MG63 (cell line): ENCODE measurements around the gene STX4. TPM values are rescaled to one million over a fixed set of nuclear protein-coding genes. Genes with fewer than 3 reads are reported as not detected.

ENCODE experiments used
- DNase-seq: peaks from one replicate; pipeline ENCODE4 v3.0.0-alpha.2; 2020
- H3K27me3 ChIP-seq: fragments of 250-450 bp; sonication (Bioruptor Pico); 2 replicates; pipeline ENCODE4 v1.5.1; 2020; ENCODE audit warnings: mild to moderate bottlenecking, moderate library complexity
- H3K36me3 ChIP-seq: fragments of 250-450 bp; sonication (Bioruptor Pico); 2 replicates; pipeline ENCODE4 v1.5.1; 2020; ENCODE audit warnings: mild to moderate bottlenecking, moderate library complexity
- H3K4me3 ChIP-seq: fragments of 250-450 bp; sonication (Bioruptor Pico); 2 replicates; pipeline ENCODE4 v1.5.1; 2020; ENCODE audit warnings: mild to moderate bottlenecking, moderate library complexity
- H3K9me3 ChIP-seq: fragments of 250-450 bp; sonication (Bioruptor Pico); 2 replicates; pipeline ENCODE4 v1.5.1; 2020; ENCODE audit warnings: mild to moderate bottlenecking, moderate library complexity
- total RNA-seq: library from RNA; depleted of rRNA; stranded (reverse); fragments of >200 nt; shearing (Covaris generic); gene quantifications from 2 replicates; pipeline ENCODE4 v1.2.3, GENCODE V29; 2014; ENCODE audit warnings: low replicate concordance; rRNA removed

The STX4 gene
- 31.6 and 47.1 TPM in 2 replicates for total RNA-seq

DNA sequence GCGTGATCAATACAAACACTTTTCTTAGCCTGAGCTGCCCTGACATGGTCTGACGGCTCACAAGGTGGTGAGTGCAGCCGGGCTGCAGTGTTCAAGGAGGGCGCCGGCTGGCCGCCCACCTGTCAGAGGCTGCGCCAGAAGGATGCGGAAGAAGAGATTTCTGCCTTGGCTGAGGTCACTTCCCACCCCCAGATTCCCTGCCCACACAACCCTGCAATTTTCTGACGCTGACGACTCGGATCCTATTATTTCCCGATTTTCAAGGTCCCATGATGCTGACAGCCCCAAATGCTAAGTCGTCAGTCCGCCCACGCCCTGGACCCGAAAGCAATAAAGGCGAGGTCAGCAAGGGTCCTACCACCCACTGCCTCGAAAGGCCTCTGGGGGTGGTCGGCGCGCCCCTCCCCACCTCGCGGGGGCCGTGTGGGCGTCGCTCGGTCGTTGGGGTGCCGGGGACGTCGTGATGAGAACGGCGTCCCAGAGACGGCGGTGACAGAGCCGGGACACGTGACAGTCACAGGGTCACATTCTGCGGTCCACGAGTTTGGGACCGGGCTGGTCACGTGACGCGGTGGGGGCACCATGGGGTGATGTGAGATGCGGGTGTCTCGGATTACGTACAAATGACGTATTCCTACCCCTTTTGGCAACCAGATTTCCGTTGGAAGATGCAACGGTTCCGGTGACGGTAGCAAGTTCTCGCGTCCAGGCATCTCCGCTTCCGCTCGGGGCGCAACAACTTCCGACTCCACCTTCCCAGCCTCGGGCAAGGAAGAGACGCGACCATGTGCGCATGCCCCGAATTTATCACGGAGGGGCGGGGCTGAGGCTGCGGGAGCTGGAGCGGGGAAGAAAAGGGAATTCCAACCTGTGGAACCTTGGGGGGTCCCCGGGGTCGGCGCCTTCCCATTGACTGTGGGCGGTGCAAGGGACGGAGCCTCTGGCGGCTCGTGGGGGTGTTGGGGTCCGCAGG lies at the start of gene STX4:
Gene STX4, plus strand, starts transcription at position 823 of the 973 bp plus-strand sequence. CDS start 248 bp downstream, outside the sequence.
- Histone ChIP-seq H3K9me3 (no peaks in the 10 kb centered on the region), H3K36me3 (peaks cover 25% of the 10 kb centered on the region), H3K27me3 (no peaks in the 10 kb centered on the region), H3K4me3 (peak within 1 kb of the TSS; percentile 90)
- peak; percentile 97 for DNase-seq

DNA sequence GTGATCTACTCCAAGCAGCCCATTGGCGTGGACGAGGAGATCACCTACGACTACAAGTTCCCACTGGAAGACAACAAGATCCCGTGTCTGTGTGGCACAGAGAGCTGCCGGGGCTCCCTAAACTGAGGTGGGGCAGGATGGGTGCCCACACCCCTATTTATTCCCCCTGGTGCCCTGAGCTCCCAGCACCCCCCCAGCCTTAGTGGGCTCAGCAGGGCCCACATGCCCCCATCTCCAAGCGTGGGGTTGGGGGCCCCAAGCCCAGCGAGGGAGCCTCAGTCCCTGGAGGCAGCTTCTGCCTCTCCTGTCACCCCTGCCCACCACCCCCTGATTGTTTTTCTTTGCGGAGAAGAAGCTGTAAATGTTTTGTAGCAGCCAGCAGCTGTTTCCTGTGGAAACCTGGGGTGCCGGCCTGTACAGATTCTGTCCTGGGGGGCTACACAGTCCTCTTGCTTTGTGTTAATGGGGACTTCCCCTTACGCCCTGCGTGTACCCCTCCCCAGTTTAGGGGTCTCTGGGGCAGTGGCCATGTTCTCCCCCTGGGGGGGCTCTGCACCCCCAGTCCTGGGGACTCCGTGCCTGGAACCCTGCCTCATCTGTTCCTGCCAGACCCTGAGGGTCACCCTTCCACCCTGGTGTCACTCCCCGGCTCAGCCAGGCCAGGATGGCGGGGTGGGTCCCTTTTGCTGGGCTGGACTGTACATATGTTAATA lies 49.3 kb upstream of the STX4 start:
- H3K27me3 ChIP-seq = no peaks in the 10 kb centered on the region
- DNase-seq = no peak
- H3K4me3 ChIP-seq = no peak overlapping the region
- H3K36me3 ChIP-seq = peaks cover 57% of the 10 kb centered on the region
- H3K9me3 ChIP-seq = no peaks in the 10 kb centered on the region

GRCh38 chr16:30984669-30985400 lies 48.5 kb upstream of the STX4 start, which contains the start of gene HSD3B7:
Gene HSD3B7 (plus strand): TSS chr16:30985207. CDS start chr16:30985659, 452 bp downstream.
- Histone ChIP-seq H3K27me3 (no peaks in the 10 kb centered on the region), H3K9me3 (no peaks in the 10 kb centered on the region), H3K4me3 (0 out of 2 replicates have a peak within 1 kb of the TSS, but pooled peaks have one; percentile 11), H3K36me3 (peaks cover 52% of the 10 kb centered on the region)
- DNase-seq = peak; percentile 84

- Histone ChIP-seq H3K27me3 (no peaks in the 10 kb centered on the region), H3K9me3 (no peaks in the 10 kb centered on the region), H3K4me3 (0 out of 2 replicates have a peak overlapping the region, but pooled peaks have one; percentile 11), H3K36me3 (peaks cover 46% of the 10 kb centered on the region)
- DNase-seq = peak; percentile 46
These were observed 47.8 kb upstream of the STX4 start for GRCh38 chr16:30985401-30986128.

DNA sequence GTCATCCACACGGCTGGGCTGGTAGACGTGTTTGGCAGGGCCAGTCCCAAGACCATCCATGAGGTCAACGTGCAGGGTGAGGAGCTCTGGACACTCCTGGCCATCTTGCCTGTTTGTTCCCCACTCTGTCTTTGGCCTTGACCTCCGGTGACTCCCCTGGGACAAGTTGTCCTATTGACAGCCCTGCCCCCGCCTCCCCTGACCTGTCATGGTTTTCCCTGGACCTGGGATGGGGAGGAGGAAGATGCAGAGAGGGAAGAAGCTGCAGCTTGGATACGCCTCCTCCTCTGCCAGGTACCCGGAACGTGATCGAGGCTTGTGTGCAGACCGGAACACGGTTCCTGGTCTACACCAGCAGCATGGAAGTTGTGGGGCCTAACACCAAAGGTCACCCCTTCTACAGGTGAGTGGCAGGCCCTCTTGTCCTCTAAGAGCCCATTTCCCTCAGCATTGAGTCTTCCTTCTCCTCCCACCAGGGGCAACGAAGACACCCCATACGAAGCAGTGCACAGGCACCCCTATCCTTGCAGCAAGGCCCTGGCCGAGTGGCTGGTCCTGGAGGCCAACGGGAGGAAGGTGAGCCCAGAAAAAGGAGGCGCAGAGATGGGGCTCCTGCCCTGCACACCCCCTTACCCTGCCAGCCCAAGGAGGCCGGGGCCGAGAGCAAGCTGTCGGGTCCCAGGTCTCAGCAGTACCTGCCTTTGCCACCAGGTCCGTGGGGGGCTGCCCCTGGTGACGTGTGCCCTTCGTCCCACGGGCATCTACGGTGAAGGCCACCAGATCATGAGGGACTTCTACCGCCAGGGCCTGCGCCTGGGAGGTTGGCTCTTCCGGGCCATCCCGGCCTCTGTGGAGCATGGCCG lies 47.0 kb upstream of the STX4 start:
- H3K4me3 ChIP-seq = no peak overlapping the region
- no peaks in the 10 kb centered on the region for H3K27me3 ChIP-seq
- no peak for DNase-seq
- no peaks in the 10 kb centered on the region for H3K9me3 ChIP-seq
- H3K36me3 ChIP-seq = peaks cover 39% of the 10 kb centered on the region

DNA sequence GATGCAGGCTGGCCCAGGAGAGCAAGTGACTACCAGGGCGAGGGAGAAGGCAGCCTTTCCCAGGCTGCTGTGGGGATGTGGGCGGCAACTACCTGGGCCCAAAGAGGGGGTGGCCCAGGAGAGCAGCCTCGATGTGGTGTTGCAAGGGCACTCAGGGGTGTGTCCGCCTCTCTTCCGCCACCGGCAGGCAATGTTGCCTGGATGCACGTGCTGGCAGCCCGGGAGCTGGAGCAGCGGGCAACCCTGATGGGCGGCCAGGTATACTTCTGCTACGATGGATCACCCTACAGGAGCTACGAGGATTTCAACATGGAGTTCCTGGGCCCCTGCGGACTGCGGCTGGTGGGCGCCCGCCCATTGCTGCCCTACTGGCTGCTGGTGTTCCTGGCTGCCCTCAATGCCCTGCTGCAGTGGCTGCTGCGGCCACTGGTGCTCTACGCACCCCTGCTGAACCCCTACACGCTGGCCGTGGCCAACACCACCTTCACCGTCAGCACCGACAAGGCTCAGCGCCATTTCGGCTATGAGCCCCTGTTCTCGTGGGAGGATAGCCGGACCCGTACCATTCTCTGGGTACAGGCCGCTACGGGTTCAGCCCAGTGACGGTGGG lies 45.7 kb upstream of the STX4 start:
- H3K4me3 ChIP-seq = no peak overlapping the region
- no peak for DNase-seq
- H3K36me3 ChIP-seq = peaks cover 31% of the 10 kb centered on the region
- H3K9me3 ChIP-seq = no peaks in the 10 kb centered on the region
- no peaks in the 10 kb centered on the region for H3K27me3 ChIP-seq

- no peaks in the 10 kb centered on the region for H3K9me3 ChIP-seq
- peaks cover 19% of the 10 kb centered on the region for H3K36me3 ChIP-seq
- no peak overlapping the region for H3K4me3 ChIP-seq
- H3K27me3 ChIP-seq = no peaks in the 10 kb centered on the region
- DNase-seq = no peak
These were observed 43.8 kb upstream of the STX4 start for GRCh38 chr16:30989469-30990047.

GRCh38 chr16:30990105-30990504 lies 43.3 kb upstream of the STX4 start:
- H3K27me3 ChIP-seq = no peaks in the 10 kb centered on the region
- no peak overlapping the region for H3K4me3 ChIP-seq
- peaks cover 15% of the 10 kb centered on the region for H3K36me3 ChIP-seq
- H3K9me3 ChIP-seq = no peaks in the 10 kb centered on the region
- DNase-seq = no peak

- no peak for DNase-seq
- Histone ChIP-seq H3K27me3 (no peaks in the 10 kb centered on the region), H3K36me3 (peaks cover 5% of the 10 kb centered on the region), H3K4me3 (no peak overlapping the region), H3K9me3 (no peaks in the 10 kb centered on the region)
These were observed 42.3 kb upstream of the STX4 start for GRCh38 chr16:30991052-30991451.

DNA sequence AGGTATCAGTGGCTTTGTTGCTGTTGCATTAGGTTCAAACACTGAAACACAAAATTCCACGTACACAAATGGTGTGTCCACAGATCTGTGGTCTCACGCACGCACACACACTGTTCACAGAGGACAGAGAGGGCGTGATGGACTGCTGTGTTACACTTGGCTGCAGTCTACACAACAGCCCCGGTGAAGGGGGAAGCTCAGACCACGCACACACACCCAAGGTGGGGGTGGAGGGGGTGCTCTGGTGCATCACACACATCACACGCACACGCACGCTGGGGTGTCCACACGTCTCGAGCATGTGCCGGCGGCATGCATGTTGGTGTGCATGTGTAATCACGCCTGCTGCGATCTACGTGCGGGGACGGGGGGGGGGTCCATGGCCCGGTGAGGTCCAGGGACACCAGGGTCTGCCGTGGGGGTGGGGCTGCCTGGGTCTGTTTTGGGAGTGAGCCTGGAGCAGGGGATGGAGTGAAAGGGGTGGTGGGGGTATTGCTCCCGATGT lies 41.0 kb upstream of the STX4 start:
- H3K36me3 ChIP-seq = no peaks in the 10 kb centered on the region
- DNase-seq = no peak
- H3K9me3 ChIP-seq = no peaks in the 10 kb centered on the region
- no peak overlapping the region for H3K4me3 ChIP-seq
- H3K27me3 ChIP-seq = no peaks in the 10 kb centered on the region

DNA sequence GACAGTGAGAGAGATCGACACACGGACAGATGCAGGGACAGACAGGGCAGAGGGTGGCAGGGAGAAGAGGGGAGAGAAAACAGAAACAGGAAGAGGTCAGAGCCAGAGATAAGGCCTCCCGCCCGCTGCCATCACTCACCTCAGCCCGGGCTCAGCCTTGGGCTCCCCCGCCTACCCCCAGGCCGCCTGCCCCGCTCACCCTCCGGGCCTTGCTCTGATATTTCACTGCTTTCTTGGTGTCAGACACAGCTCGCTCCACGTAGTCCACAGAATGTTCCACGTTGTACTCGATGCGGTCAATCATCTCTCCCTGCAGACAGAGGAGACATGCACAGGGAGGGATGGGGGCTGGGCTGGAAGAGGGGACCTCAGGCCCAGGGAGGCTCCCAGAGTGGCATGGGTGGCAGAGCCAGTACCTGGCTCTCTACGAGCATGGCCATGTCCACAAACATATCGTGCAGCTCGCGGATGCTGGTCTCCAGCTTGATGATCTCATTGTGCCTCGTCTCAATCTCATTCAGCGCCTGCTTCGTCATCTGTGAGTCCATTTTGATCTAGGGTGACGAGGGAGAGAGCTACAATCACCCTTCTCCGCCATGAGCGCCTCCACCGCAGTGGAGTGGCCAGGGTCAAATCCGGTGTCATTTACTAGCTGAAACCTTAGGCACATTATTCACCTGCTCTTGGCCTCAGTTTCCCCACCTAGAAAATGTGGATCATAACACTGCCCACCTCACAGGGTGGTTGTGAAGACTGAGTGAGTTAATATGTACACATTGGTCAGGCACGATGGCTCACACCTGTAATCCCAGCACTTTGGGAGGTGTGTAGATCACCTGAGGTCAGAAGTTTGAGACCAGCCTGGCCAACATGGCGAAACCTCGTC lies 40.2 kb upstream of the STX4 start:
- Histone ChIP-seq H3K9me3 (no peaks in the 10 kb centered on the region), H3K36me3 (no peaks in the 10 kb centered on the region), H3K27me3 (no peaks in the 10 kb centered on the region), H3K4me3 (no peak overlapping the region)
- no peak for DNase-seq

DNA sequence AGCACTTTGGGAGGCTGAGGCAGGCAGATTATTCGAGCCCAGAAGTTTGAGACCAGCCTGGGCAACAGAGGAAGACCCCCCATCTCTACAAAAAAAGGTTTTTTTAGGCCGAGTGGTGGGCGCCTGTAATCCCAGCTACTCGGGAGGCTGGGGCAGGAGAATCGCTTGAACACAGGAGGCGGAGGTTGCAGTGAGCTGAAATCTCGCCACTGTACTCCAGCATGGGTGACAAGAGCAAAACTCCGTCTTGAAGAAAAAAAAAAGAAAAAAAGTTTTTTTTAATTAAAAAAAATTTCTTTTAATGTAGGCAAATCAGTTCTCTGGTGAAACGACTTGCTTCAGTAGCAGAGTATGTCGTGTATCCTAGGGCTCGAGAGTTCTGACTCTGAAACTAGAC lies 37.4 kb upstream of the STX4 start:
- no peak overlapping the region for H3K4me3 ChIP-seq
- H3K9me3 ChIP-seq = no peaks in the 10 kb centered on the region

DNA sequence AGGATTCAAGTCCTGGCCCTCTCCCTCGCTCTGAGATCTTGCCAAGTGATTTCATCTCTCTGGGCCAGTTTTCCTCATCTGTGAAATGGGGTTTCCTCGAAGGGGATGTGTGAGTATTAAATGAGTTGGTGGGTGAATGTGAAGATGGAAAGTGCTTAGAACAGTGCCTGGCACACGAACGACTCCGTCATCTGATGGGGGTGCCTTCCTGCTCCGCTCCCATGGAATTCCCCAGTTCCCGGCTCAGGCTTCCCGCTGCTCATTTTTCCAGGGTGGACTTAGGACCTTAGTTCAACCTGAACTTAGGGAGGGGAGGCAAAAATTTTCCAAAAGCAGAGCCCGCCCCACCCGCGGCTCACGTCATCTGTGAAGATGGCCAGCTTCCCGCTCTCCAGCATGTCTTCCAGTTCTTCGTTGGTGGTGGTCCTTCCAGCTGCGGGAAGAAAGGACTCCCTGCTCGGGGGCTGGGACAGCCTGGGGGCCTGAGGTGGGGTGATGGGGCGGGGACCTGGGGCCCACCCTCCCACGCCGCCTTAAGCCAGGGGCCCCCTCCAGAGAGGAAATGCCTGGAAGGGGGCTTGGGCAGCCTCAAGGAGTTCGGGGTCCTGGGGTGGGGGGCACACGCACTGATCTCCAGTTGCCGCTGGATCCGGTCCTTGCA lies 36.9 kb upstream of the STX4 start:
- no peaks in the 10 kb centered on the region for H3K27me3 ChIP-seq
- no peaks in the 10 kb centered on the region for H3K36me3 ChIP-seq
- DNase-seq = no peak
- H3K9me3 ChIP-seq = no peaks in the 10 kb centered on the region
- peak overlapping the region; percentile 46 for H3K4me3 ChIP-seq

More for the DNA sequence above, 37.4 kb upstream of the STX4 start:
- H3K27me3 ChIP-seq = no peaks in the 10 kb centered on the region
- no peaks in the 10 kb centered on the region for H3K36me3 ChIP-seq
- no peak for DNase-seq
